Fibroblast of the aortic adventitia (primary cell): ENCODE data around the gene LGALS12. TPM values are rescaled to one million over a fixed set of nuclear protein-coding genes. Genes with fewer than 3 reads are reported as not detected.
"Not testable (repeated sequence)": the region's sequence is repeated elsewhere in the genome, so short reads cannot be mapped to it uniquely, and the experiment has no call there.

Experiments used
- DNase-seq: peaks from one replicate; pipeline ENCODE4 v3.0.0-alpha.2; 2010; ENCODE audit warnings: low read depth
- H3K4me3 ChIP-seq: 2 replicates; pipeline ENCODE4 v1.5.1; 2011; ENCODE audit warnings: low read depth, mild to moderate bottlenecking, control low read depth, low read length, moderate library complexity
- CTCF ChIP-seq: IDR thresholded peaks from 2 replicates; pipeline ENCODE4 v1.5.1; 2011; ENCODE audit warnings: mild to moderate bottlenecking, low read length, control low read depth, inconsistent platforms; ENCODE audit not compliant: insufficient read depth
- total RNA-seq: library from RNA; depleted of rRNA; stranded (reverse); fragments of >200 nt; gene quantifications from 2 replicates; pipeline ENCODE4 v1.2.3, GENCODE V29; 2012; ENCODE audit warnings: low replicate concordance

The LGALS12 gene
- total RNA-seq, 1 donor = not detected

- DNase-seq = peak; percentile 79
- peak within 1 kb of the TSS; percentile 65 for H3K4me3 ChIP-seq
- TF ChIP-seq CTCF = no peak
Observed at GRCh38 chr11:63536669-63537292, 30.9 kb downstream of the LGALS12 start, which contains the start of gene PLAAT4. Gene PLAAT4, plus strand, starts transcription at chr11:63536808. Its CDS starts 61 bp downstream, at chr11:63536869.

GRCh38 chr11:63537293-63538101 is 31.6 kb downstream of the LGALS12 start:
- peak; percentile 94 for DNase-seq
- TF ChIP-seq CTCF = no peak
- peak overlapping the region; percentile 65 for H3K4me3 ChIP-seq

GRCh38 chr11:63542506-63542905 is 36.6 kb downstream of the LGALS12 start:
- DNase-seq = peak; percentile 19
- H3K4me3 ChIP-seq = not testable (repeated sequence)

GRCh38 chr11:63543711-63544110 is 37.8 kb downstream of the LGALS12 start:
- H3K4me3 ChIP-seq = no peak overlapping the region
- TF ChIP-seq CTCF = no peak
- no peak for DNase-seq

GRCh38 chr11:63547061-63547460 is 41.2 kb downstream of the LGALS12 start:
- no peak for DNase-seq
- TF ChIP-seq CTCF = no peak
- H3K4me3 ChIP-seq = no peak overlapping the region

- TF ChIP-seq CTCF = no peak
- peak; percentile 70 for DNase-seq
- H3K4me3 ChIP-seq = no peak overlapping the region
Observed at GRCh38 chr11:63548178-63548577, 42.3 kb downstream of the LGALS12 start.

- no peak overlapping the region for H3K4me3 ChIP-seq
- DNase-seq = no peak
- no peak for TF ChIP-seq CTCF
Observed at GRCh38 chr11:63549411-63549810, 43.5 kb downstream of the LGALS12 start.

- DNase-seq, H3K4me3 ChIP-seq: not testable (repeated sequence)
Observed at GRCh38 chr11:63550156-63550700, 44.3 kb downstream of the LGALS12 start.
